SK-MEL-5 (cell line): Measurements from ENCODE around the gene C1QTNF9B. TPM values are rescaled to one million over a fixed set of nuclear protein-coding genes. Genes with fewer than 3 reads are reported as not detected.
"Not testable (repeated sequence)": the region's sequence is repeated elsewhere in the genome, so short reads cannot be mapped to it uniquely, and the experiment has no call there.

Experiments used
- DNase-seq: peaks from one replicate; pipeline ENCODE4 v3.0.0-alpha.2; 2016; ENCODE audit warnings: low read depth, low spot score
- in situ Hi-C: cut with HindIII; loops from 2 replicates; pipeline ENCODE4 v1.10.0; 2016; ENCODE audit warnings: low sequenced_read_pairs, high pct_unique_total_duplicates, low pct_unique_long_range_greater_than_20kb
- polyA plus RNA-seq, 2 experiments: library from polyadenylated mRNA; depleted of rRNA; stranded (reverse); fragments of >200 nt; gene quantifications; 2 replicates each; pipeline ENCODE4 v1.2.3, GENCODE V29; 2015
- total RNA-seq: library from RNA; depleted of rRNA; stranded (reverse); fragments of >200 nt; shearing (Covaris generic); gene quantifications from 2 replicates; pipeline ENCODE4 v1.2.3, GENCODE V29; 2014; rRNA removed

C1QTNF9B gene
- total RNA-seq: not detected in 2 replicates
- not detected in 2 replicates for polyA plus RNA-seq (2015; cell fraction: cytosol; rRNA removed)
- polyA plus RNA-seq (2015; cell fraction: nucleus; rRNA removed): not detected in 2 replicates

DNA sequence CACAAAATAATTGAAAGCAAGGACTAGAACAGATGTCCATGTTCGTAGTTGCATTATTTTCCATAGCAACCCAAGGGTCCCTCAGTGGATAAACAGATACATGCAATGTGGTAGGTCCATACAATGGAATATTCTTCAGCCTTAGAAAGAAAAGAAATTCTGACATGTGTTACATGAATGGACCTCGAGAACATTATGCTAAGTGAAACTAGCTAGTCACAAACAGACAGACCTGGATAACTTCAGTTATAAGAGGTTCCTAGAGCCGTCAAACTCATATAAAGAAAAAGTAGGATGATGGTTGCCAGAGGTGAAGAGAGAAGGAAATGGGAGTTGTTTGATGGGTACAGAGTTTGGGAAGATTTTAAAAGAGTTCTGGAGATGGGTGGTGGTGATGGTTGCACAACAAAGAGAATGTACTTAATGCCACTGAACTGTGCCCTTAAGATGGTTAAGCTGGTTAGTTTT, at the start of gene C1QTNF9B:
Gene C1QTNF9B (minus strand): TSS at position 51 of the 468 bp plus-strand sequence.
- DNase-seq, in situ Hi-C loops: not testable (repeated sequence)

DNA sequence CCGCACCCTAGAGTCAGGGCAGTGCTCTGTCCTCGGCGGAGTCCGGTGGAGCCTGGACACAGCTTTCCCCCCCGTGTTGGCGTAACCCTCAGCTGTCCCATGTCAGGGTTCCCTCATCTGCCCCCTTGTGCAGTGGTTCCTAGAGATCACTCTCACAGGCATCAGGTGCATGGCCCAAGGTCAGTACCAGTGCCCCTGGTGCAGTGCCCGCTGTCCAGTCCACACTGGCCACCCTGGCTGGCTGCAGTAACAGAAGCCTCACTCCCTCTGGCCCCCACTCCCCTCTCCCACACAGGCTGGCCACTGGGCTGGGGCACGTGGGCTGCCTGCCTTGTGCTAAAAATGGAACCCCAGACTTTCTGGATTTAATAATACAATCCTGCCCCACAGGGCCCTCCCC, 49.6 kb upstream of the C1QTNF9B start:
- no peak for DNase-seq
- in situ Hi-C loops: no loop called here

DNA sequence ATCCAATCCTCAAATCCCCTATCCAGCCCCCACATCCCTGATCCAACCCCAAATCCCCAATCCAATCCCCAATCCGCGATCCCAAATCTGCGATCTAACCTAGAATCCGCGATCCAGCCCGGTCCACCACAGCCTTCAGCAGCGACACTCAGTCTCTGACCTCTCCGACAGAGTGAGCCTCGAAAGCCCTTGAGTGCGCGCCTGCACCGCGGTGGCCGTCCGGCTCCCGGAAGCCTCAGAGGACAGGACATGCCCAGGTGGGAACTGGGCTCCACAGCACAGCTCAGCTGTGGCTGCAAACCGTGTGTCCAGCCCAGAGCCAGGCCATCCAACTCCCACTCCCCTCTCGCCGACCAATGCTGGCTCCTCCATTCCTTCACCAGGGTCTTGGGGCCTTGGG, 48.8 kb upstream of the C1QTNF9B start:
- in situ Hi-C loops: no loop called here
- no peak for DNase-seq

DNA sequence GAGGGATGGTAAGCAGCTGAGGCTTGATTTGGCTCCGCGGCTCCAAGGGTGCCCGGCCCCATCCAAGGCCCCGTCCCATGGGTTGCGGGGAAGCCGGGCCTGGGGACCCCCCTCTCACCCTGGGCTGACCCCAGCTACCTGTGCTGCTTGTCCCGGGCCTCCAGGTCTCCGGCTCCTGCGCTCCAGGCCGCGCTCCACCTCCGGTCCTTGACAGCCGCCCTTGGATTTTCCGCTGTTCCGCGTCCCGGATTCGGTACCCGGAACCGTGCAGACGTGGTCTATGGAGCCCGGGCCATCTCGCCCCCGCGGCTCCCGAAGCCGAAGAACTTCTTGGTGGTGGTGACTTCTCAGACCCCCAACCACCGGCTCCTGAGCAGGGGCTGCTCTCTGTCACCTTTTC, 48.3 kb upstream of the C1QTNF9B start:
- in situ Hi-C loops: no loop called here
- DNase-seq: no peak

DNA sequence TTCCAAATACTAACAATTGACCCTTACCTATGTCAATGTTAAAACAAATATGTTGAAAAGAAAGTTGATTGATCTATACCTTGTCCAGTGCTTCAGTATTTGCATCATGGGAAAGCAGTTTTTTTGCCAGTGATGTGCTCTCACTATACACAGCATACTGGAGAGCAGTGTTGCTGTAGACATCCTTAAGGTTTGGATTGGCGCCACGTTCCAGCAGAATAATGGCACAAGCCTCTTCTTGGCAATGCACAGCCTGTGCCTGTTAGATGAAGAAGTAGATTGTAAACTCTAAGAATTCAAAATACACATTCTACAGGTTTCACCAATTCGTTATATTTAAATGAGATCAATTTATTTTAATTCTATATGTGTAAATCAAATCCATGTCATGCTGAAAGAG, 43.9 kb upstream of the C1QTNF9B start:
- in situ Hi-C loops: no loop called here
- no peak for DNase-seq

DNA sequence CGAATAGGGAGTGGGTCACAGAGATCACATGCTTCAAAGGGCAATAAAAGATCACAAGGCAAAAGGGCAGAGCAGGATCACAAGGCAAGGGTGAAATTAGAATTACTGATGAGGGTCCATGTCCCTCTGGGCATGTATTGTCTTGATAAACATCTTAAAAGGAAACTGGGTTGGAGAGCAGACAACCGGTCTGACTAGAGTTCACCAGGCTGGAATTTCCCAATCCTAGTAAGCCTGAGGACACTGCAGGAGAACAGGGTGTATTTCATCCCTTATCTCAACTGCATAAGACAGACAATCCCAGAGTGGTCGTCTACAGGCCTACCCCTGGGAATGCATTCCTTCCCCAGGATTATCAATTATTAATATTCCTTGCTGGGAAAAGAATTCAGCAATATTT, 42.4 kb upstream of the C1QTNF9B start:
- in situ Hi-C loops, DNase-seq: not testable (repeated sequence)

DNA sequence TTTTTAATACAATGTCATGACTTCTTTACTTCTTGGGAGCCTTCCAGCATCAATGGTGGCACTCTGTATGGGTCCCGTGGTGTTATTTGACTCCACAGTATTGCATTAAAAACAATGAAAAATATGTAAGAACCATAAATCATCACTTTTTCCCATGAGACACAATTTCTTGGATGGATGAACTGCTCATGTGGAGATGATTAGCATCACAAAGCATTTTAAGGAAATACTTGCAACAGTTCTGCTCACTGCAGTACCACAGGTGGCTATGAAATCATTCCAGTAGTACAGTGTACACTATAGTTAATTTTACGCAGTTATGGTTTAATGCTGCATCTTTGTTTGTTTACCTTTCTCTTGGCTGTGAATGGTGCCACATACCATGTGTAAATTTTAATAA, 37.2 kb upstream of the C1QTNF9B start:
- in situ Hi-C loops: no loop called here
- no peak for DNase-seq

DNA sequence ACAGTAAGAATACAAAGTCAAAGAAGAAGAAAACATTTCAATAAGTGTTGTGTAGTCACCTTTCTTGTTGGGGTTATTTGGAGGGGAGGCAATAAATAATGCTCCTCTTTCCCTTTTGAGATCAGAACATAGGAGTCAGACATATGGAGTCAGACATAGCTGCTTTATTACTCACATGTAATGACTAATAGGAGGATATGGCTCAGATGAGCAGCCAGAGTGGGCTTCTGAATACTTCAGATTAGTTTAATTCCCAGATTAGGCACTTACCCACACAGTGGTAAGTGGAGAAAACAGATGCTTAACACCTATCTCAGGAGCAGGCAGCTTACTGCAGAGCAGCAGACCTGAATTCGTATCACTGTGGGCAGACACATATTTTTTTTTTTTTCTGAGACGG, 31.7 kb upstream of the C1QTNF9B start:
- no peak for DNase-seq
- in situ Hi-C loops: no loop called here

DNA sequence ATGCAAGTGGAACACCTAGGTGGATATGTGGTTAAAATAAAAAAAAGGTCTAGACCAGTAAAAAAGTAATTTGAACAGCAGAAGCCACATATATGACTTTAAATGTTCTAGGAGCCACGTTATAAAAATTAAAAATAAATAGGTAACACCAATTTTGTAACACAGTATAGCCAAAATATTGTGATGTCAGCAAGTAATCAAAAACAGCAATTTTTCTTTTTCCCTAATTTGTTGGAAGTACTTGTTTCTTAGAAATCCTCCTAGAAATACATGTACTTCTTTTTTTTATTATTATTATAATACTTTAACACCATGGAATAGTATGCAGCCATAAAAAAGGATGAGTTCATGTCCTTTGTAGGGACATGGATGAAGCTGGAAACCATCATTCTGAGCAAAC, 25.7 kb upstream of the C1QTNF9B start:
- in situ Hi-C loops: no loop called here
- DNase-seq: no peak

DNA sequence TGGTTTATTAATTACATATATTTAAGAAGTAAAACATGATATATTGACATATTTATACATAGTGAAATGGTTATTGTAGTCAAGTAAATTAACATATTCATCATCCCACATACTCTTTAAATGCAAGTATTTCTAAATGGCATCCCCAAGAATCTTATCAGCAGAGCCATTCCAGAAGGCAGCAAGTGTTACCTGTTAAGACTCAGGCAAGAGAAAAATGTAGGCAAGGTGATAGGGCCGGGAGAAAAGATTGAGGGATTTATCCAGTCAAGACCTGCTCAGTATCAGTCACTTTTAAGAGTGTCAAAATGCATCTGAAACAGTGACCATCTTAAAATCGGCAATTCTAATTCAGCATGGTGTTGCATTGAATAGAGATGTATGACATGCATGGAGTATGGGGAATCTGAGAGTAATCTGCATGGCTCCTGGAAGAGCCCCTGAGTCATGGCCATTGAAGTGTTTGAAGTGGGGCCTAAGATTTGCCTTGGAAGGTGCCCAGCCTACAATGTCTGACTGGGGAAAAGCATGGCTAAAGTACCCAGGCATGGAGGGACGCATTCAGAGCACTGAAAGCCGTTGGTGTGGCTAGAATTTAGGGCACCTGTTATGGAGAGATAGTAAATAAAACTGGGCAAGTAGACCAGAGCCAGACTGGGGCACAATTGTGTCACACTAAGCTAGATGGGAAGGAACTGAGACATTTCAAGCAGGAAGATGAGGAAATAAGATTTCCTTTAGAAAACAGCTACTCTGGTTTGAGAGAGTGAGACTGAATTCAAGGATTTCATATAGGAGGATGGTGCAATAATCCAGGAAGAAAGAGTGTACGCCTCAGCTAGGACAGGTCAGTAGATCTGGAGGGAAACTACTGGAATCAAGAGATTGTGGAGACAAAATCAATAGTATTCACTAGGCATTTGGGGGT, 25.0 kb upstream of the C1QTNF9B start:
- in situ Hi-C loops: no loop called here
- DNase-seq: no peak

DNA sequence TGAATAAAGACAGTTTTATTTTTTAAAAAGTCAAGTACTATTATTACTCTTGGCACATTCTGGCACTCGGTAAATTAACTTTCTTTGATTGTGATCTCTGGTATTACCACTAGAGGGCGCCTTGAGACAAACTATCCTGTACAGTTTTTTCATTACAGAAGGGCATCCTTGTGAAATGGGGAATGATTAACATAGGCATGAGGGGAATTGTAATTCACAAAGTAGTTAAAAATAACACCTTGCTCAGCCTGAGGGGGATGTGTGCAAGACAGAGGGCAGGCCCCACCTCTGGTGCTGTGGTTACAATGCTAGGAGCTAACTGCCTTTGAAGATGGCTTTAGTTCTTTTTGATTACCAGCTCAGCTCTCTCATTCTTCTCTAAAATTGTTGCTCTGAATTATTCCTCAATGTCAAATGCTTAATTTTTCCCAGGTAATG, 24.2 kb upstream of the C1QTNF9B start:
- in situ Hi-C loops: no loop called here
- peak; percentile 76 for DNase-seq

DNA sequence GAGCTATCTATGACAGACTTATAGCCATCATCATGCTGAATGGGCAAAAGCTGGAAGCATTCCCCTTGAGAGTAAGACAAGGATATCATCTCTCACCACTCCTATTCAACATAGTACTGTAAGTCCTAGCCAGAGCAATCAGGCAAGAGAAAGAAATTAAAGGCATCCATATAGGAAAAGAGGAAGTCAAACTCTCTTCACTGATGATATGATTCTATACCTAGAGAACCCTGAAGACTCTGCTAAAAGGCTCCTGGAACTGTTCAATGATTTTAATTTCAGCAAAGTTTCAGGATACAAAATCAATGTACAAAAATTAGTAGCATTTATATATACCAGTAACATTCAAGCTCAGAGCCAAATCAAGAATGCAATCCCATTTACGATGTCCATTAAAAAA, 21.7 kb upstream of the C1QTNF9B start:
- in situ Hi-C loops: no loop called here
- DNase-seq: no peak

DNA sequence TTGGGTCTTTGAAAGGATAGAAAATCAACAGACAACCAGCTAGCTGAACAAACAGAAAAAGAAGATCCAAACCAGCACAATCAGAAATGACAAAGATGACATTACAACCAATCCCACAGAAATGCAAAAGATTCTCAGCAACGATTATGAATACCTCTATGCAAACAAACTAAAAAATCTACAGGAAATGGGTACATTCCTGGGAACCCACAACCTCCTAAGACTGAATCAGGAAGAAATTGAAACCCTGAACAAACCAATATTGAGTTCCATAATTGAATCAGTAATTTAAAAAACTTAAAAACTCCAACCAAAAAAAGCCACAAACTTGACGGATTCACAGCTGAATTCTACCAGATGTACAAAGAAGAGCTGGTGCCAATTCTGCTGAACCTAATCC, 20.9 kb upstream of the C1QTNF9B start:
- in situ Hi-C loops: no loop called here
- DNase-seq: no peak

DNA sequence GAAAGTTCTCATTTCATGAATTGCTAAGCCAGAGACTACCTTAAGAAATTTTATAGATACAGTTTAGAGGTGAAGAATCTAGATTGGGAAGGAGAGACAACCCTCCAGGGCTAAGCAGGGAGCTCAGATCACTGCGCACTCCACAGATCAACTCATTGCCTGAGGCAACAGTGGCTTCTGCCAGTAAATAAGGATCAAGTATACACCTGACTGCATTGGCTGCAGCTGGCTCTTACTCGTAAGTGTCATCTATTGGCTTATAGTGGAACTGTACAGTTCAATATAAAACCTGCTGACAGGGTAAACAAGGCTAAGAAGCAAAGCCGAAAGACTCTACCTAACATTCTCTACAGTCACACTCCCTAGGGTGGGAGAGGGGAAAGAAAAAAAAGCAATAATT, 18.0 kb upstream of the C1QTNF9B start:
- in situ Hi-C loops: no loop called here
- no peak for DNase-seq

DNA sequence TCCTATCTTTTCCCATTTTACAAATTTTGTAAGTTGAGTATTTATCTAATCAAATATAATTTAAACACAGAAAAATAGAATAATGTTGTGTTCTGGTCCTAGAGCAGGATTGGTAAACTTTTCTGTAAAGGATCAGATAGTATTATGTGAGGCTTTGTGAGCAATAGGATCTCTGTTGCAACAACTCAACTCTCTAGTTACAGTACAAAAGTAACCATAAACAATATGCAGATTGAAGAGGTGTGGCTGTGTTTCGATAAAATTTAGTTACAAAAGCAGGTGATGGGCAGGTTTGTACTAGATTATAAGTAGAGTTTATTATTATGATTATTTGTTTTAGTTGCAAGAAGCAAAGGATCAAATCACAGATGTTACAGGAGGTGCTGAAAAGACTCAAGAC, 15.2 kb upstream of the C1QTNF9B start:
- in situ Hi-C loops: no loop called here
- DNase-seq: no peak

DNA sequence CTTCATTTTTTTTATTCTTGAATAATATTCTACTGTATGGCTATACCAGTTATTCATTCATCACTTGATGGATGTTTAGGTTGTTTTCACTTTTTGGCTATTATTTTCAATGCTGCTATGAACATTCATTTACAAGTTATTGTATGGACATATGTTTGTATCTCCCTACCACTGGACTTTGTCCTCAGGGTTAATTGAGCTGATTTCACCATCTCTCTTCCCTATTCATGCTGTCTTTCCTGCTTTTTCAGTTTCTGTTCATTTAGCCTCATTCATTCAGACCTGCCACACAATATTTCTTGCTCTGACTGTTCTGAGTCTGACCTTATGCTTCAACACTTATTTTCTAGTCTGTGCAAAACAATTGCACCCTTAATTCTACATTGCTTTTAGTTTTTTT, 12.3 kb upstream of the C1QTNF9B start:
- no peak for DNase-seq
- in situ Hi-C loops: no loop called here

DNA sequence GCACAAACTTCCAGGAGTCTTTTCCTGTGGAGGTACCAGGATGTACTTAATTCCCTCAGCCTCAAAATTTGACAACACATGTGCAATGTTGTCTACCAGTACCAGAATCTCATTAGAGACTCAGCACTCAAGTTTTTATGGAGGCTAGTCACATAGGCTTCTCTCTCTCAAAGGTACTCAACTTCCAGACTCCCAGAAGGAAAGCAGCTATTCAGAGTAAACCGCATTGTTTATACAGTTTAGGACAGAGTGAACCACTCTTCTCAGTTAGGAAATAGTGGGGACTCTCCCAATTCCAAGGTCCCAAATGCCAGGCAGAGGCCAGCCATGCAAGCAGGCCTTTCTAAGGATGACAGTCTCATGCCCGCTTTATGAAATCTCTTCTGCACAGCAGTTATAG, 8.5 kb upstream of the C1QTNF9B start:
- DNase-seq: no peak
- in situ Hi-C loops: no loop called here

DNA sequence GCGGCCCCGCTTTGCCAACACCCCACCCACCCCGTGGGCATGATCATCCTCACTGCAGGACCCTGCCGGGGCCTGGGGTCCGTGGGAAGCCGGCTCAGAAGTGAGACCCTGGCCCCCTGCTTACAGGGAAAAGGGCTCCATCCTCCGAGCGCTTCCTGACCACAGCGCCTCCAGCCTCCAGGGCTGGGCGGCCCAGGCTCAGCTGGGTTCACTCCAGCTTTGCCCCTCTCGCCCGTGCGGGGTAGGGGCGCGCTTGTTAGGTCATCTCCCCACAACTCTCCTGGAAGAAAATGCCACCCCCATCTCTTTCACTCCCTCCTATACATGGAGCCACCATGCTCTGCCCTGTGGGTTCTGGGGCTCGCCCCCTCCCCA, 6.6 kb upstream of the C1QTNF9B start:
- in situ Hi-C loops: no loop called here
- DNase-seq: no peak
